Inflammatory macrophage (primary cell): ENCODE data around the gene RASSF4.
"Not testable (repeated sequence)": the region's sequence is repeated elsewhere in the genome, so short reads cannot be mapped to it uniquely, and the experiment has no call there.

Experiments
- DNase-seq, 2 donors: peaks; one replicate each; pipeline ENCODE4 v3.0.0-alpha.2; 2020 to 2022

Gene RASSF4

DNA sequence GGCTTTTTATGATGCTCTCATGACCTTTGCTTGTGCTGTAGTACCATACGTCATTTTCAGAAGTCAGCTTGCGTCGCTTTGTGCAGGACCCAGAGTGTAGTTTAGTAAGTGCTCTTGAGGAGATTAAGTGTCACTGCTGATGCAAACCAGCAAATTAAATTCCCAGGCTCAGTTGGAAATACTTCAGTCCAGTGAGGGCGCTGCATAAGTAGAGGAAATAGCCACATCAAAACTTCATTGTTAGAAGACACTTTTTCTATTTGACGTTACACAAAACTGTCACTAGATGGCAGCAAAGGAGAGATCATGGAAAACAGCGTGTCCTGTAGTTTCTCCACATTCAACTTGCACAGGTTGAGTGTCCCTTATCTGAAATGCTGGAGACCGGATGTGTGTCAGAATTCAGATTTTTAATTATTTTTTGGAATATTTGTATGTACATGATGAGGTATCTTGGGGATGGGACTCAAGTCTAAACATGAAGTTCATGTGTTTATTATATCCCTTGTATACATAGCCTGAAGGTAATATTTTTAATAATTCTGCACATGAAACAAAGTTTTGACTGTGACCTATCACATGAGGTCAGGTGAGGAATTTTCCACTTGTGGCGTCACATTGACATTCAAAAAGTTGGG lies 49.0 kb downstream of the RASSF4 start:
- peak; percentile 82 to 92 for DNase-seq

- DNase-seq: not testable (repeated sequence)
Observed at GRCh38 chr10:45014557-45014956, 55.0 kb downstream of the RASSF4 start.

DNA sequence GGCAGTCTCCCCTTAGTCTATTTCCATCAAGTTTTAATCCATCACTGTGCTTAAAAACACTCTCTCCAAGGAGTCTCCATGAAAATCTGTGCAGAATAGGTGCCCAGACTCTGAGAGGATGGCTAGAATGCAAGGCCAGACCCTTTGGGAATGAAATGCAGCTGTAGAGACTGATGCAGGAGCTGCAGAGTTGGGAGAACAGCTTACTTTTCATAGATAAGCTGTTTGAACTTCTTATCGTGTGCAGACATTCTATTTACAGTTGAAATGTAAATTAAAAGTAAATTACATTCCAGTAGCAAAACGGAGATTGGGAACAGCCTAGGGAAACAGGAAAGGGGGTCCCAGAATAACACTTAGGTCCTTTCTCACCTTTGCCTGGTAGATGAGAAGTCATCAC lies 56.0 kb downstream of the RASSF4 start:
- DNase-seq: no peak

DNA sequence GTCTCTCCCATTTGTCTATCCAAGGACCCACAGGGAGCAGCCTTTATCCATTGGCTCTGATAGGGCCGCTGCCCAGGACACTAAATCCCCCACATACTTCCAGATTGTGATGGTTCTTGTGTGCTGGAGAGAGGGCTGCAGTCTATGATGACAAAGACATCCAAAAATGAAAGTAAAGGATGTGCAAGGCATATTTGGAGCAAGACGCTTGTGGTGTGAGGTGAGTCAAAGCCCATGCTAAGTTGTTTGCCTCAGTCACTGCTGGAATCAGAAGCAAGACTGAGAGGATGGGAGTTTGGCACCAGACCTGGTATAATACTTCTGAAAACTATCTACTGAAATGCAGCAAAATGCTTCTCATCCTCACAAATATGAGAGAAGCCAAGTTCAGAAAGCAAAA lies 63.8 kb downstream of the RASSF4 start:
- no peak for DNase-seq

DNA sequence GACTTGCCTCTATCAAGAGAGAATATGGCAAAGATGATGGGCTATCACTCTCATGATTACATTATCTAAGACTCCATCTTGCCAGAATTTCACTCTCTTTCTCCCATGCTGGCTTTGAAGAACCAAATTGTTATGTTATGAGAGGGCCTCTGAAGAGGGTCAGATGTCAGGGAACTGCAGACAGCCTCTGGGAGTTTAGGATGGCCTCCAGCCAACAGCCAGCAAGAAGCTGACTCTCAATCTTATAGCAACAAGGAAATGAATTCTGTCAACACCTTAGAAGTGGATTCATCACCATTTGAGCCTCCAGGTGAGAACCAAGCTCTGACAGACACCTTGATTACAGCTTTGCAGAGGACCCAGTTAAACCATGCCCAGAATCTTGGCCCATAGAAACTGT lies 74.7 kb downstream of the RASSF4 start:
- DNase-seq: no peak

- DNase-seq: no peak
Observed at GRCh38 chr10:45035673-45036072, 76.1 kb downstream of the RASSF4 start.

- DNase-seq: no peak
Observed at GRCh38 chr10:45040921-45041542, 81.4 kb downstream of the RASSF4 start.

DNA sequence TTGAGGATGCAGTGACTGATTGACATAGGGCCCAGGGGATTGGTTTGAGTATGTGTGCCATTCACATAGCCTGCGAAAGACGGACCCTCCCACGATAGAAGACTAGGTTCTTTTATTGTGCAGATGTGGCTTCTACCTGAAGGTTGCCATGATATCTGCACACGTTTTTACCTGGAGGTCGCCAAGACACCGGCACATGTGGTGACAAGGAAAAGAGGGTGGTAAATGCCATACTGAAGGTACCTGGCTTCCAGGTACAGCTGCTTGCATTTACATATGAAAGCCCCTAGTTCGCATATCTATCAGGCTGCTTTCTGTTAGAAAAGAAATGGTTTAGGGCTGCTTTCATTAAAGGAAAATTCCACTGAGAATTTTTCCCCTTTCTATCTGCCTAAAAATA lies 84.7 kb downstream of the RASSF4 start:
- DNase-seq: no peak
